GM21529 (cell line): ENCODE measurements around the gene POU2F3.
A peak's percentile ranks its signal among the peaks of the same experiment; 100 is the strongest.

Source experiments
- ATAC-seq: cut with Tn5 transposase; IDR thresholded peaks from one replicate; pipeline ENCODE4 v1.9.1; 2021; ENCODE audit not compliant: unreplicated experiment

The POU2F3 gene

DNA sequence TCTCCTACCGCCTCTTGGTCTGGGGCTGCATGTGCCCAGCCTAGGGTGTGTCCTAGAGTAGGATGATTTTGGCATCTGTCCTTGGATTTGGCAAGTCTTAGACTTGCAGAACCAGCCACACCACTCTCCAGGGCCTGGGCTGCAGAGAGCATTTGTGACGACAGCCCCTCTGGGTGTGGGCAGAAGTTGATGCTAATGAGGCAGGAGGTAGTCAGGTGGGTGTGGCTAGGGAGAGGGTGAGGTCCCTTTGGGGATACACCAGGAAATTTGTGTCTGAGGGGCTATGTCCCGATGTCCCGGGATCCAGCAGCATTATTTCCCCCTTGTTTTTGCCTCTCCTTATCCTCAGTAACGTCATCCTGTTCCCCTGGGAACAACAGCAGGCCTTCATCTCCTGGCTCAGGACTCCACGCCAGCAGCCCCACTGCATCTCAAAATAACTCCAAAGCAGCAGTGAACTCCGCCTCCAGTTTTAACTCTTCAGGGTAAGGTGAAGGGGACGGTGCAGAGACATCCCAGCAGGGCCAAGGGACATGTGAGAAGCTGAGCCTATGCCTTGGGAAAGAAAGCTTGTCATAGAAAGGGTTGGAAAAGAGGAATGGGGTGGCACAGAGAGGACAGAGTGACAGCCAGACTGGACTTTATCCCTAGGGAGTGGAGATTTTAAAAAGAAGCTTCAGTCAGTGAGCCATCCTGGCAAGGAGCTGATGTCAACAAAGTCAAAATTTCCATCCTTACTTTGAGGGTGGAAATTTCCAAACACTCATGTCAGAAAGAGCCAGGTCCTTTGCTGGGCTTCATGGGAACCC is 77.1 kb downstream of the POU2F3 start:
- ATAC-seq, result no peak

DNA sequence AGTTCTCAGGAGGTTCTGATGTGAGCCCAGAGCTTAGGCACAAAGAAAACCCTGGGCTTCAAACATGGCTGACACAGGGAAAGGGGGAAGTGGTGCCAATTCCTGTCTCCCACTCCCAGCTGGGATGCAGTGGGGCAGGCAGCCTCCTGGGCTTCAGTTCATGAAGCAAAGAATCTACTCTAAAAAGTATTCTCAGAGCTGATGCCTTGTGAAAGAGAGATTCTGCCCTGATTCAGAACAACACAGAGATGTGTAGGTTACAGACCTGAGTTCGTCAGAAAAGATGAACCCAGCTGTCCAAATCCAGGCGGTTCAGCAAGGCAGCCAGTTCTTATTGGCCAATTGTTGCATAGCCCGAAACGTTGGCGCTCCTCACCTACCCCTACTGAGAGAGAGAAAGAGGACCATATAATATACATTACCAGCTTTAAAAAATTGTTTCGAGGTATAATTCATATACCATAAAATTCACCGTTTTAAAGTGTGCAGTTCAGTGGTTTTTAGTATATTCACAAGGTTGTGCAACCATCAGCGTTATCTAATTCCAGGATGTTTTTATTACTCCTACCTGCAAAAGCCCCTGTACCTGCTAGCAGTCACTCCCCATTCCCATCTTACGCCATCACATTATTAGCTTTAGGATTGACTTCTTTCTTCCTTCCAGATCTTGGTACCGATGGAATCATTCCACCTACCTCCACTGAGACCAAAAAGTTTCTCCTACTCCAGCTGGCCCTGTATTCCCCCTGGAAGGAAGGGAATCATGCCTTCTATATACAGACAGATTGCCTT is 77.9 kb downstream of the POU2F3 start:
- ATAC-seq, result no peak

DNA sequence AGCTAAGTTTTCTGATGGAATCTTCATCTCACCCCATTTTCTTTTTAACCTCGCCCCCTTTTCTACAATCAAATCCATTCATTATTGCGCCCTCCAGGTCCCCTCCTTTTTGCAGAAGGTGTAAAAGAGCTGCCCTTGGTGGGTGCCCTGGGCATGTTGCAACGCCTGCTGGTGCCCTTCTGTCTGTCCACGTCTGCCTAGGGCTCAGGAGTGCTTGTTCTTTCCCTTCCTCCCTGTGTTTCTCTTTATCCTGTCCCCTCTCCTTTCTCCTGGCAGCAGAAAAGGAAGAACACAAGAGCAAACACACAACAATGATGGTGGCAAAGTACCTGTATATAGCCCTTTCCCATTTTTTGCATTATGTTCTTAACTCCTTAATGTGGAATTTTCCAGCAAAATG is 79.0 kb downstream of the POU2F3 start:
- ATAC-seq, result no peak

DNA sequence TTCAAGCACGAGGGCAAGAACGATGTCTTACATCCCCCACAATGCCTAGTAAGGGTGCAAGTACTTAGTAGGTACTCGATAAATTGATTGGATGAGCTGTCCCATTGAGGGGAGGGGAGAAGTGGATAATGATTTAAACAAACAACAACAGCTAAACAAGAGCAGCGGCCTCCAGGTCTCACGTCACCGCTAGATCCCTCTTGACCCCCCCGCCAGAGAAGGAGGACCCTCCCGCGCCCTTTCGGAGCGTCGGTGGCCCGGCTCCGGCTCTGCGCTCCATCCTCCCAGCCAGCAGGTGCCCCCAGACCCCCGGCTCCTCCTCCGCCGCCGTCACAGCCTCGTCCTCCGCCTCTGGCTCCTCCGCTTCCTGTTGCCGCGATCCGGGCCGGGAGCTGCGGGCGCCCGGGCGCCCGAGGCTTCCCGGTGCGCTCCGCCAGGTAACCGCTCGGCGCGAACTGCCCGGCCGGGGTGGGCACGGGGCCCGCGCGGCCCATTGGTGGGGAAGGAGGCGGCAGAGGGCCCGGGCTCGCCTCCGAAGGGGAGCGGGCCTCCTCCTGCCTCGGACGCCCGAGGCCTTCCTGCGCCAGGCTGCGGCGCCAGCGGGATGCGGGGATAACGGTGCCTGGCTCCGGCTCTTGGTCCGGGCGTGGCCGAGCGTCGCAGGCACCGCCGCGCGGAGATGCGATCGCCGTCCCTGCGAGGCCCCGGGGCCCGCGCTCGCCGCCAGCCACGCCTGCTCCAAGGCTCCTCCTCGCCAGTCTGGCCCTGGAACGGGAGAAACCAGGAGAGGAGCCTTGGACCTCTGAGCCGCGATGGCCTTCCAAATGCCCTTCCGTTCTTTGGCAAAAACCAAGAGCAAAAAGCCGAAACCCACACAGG is 85.2 kb downstream of the POU2F3 start, which contains the start of gene TLCD5:
TLCD5 (plus strand) TSS at position 368 of the 879 bp plus-strand sequence. CDS start 2,143 bp downstream, outside the sequence.
- ATAC-seq, result no peak

DNA sequence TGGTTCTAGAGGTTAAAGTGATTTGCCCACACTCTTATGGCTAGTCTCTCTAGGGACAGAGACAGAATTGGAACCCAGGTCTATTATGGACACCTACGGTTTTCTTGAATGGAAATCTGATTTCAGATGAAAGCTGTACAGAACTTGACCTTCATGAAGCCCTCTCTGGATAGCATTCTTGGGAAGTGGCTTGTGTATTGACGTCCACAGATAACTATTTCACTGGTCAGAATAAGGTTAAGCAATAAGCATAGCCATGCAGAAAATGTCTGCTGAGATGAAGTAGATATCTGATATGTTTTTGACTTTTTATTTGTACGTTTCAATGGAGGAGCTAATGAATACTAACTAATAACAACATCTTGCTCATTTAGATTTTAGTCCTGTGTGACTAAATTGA is 86.3 kb downstream of the POU2F3 start:
- no peak for ATAC-seq

DNA sequence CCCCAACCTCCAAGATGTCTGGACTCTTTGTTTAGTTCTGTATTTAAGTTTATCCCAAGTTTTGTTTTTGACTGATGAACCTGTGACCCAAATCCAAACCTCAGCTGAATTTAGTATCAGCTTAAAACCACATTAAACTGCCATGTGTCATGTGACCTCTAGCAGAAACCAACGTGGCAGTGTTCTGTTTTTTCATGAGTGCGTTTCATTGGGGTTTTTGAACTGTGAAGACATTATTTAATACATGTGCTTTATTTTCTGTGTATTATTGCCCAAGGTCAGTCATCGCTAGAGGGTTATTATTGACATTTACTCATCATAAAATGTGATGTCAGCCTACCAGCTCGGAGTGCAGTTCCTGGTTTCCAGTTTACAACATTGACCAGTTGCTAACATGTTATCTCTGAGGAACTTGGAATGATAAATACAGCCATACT is 86.9 kb downstream of the POU2F3 start:
- ATAC-seq, result no peak

DNA sequence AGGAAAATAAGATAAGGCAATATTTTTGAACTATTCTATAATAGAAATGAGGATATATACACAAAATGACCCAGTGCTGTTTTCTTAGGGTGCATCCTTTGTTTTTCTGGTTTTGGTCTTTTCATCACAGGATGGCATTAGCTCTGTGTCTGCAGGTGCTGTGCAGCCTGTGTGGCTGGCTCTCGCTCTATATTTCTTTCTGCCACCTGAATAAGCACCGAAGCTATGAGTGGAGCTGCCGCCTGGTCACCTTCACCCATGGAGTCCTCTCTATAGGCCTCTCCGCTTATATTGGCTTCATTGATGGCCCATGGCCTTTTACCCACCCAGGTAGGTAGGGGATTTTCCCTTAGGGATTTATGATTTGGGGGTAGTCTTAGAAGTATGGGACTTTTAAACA is 87.4 kb downstream of the POU2F3 start:
- ATAC-seq, result no peak

DNA sequence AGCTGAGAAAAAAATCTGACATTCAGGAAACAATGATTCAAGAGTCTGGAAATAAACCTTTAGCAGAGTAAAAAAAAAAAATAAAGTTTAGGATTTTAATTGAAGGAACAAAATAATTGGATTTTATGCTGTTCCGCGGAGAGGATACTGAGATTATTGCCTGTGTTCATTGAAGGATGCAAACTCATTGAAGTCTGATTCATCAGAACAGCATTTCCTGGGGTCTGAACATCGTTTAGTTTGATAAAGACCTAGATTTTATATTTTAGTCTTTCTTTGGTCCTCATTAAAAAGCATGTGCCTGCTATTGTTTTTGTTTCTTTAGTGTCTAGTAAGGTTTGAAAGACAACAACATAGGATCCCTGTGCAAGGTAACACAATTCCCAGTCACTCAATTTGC is 89.6 kb downstream of the POU2F3 start:
- ATAC-seq, result no peak

DNA sequence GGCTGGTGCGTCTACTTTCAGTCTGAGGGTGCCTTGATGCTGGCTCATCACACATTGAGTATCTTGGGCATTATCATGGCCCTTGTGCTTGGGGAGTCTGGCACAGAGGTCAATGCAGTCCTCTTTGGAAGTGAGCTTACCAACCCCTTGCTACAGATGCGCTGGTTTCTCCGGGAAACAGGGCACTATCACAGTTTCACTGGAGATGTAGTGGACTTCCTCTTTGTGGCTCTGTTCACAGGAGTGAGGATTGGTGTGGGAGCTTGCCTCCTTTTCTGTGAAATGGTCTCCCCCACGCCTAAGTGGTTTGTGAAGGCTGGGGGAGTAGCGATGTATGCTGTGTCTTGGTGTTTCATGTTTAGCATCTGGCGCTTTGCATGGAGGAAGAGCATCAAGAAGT is 90.1 kb downstream of the POU2F3 start:
- ATAC-seq, result no peak

DNA sequence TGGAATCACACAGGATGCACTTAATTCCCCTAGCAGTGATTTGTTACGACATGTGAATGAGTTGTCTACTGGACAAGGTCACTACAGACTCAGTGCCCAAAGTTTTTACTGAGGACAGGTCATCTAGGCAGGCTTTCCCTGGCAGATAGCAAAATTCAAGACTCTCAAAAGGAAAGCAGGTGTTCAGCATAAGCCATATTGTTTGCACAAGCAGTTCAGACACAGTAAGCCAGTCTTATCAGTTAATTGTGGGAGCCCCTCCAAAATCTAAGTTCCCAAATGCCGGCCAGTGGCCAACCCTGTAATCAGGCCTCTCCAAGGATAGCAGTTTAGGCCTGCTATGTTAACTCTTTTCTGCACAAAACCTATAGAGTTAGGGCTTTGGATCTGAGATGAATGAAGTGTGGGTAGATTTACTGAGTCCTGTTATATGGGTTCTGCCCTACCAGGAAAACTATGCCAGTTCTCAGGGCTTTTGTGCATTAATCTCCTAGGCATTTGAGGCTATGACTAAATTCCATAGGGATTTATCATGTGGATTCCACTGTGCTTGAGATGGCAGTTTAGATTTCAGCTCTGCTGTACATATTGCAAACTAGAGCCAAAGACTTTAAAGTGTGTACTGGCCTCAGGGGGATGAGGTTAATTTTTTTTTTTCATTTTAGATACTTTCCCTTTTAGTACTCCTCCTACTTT is 91.5 kb downstream of the POU2F3 start:
- ATAC-seq, result no peak

DNA sequence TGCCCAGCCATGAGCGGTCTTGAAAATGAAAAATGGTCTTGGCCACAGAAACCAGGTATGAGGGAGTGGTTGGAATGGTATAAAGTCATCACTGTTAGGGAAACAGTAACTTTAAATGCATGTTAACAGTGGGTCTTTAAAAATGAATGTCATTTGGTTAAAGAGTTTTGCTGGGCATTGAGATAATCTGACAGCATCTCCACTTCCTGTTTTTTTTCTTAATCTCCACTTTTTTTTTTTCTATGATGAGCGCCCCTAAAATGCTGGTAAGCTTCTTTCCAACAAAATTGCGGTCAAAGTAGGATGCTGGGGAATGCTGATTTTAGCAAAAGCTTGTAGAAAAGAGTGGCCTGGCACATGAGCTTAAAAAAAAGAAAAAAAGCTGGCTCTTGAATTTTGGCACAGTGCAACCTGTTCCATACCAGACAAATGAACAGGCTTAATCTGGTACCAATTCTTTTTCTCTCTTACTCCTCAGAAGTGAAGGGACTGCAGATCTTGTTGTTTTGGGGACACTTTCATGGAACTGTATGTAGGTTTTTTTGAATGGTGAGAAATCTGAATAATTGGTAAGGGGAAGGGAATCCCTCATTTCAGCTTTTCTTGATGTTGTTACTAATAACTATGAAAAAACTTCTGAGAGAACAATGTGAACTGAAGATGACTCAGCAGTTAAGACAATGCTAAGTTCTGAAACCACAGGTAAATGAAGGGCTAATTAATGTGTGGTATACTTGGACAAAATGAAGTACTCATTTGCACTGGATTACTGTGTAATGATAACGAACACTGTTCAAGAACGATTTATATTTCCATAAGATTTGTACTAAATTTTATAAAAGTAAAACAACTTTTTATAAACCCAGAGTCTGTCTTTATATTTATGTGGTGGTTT is 93.1 kb downstream of the POU2F3 start:
- no peak for ATAC-seq

DNA sequence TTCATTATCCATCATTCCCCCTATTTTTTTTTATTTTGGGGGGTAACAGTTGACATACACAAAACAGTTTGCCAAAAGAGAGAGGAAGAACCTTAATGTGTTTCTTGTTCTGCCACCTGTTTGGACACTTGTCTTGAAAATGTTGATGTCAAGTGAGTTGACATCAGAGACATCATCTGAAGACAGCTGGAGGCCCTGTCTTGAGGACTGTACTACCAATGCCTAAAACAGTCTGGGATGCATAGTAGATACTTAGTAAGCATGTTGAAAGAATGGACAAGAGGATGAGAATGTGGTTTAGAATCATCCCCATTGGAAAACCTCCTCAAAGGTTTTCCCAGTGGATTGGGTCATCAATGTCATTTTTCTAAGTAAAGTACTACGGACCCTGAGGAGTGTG is 93.9 kb downstream of the POU2F3 start:
- ATAC-seq, result no peak

DNA sequence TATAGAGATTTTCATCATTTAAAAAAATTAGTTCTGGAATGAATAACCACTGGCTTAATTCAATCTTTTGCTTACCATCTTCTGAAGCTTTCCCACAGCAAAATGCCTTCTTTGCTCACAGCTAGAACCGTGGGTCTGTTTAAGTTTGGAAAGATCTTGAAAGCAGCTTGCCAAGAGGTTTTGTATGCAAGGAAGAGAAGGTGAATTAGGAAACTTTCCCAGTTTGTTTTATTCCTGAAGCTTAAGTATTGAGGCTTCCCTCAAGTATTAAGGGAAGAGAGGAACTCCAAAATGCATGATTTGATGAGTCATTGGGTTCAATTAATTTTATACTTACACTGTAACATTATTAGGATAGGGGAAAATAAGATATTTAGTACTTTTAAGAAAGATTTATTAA is 94.4 kb downstream of the POU2F3 start:
- ATAC-seq, result no peak

DNA sequence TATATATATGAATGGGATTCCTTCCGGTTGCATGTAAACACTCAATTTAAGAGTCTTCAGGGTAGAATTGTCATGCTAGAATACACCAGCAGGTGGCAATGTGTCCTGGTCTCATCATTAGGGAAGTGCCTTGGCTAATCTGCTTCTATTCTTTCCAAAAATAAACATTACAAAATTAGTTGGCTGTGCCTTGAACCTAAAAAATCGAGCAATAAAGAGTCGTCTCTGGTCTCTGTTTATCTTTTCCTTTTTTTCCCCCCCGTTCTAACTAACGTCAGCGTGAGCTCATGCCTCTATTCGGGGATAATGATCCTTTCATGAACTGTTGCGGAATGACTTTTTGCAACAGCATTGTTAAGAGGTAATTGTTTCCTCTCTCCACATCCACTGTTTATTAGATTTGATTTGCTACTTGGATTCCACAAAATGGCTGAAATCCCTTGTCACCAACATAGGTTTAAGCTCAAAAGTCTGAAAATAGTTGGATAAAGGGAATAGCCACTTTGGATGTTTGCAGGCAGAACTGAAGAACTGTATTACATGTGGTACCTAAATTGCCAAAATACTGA is 95.0 kb downstream of the POU2F3 start:
- ATAC-seq, result no peak

DNA sequence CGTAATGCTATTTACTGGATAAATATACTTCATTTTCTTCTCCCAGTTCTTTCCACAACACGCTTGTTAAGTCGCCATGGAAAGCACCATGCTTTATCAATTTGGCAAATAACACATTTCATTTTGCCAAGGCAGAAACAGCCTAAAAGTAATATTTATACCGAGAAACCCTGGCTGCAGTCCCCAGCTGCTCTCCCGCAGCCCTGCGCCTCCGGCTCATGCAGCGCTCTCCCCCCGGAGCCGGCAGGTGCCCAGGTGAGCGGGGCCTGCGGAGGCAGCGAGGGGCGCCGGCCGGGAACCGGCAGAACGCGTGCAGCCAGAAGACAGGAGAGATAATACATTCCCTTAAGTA is 95.6 kb downstream of the POU2F3 start:
- peak; percentile 28 for ATAC-seq

DNA sequence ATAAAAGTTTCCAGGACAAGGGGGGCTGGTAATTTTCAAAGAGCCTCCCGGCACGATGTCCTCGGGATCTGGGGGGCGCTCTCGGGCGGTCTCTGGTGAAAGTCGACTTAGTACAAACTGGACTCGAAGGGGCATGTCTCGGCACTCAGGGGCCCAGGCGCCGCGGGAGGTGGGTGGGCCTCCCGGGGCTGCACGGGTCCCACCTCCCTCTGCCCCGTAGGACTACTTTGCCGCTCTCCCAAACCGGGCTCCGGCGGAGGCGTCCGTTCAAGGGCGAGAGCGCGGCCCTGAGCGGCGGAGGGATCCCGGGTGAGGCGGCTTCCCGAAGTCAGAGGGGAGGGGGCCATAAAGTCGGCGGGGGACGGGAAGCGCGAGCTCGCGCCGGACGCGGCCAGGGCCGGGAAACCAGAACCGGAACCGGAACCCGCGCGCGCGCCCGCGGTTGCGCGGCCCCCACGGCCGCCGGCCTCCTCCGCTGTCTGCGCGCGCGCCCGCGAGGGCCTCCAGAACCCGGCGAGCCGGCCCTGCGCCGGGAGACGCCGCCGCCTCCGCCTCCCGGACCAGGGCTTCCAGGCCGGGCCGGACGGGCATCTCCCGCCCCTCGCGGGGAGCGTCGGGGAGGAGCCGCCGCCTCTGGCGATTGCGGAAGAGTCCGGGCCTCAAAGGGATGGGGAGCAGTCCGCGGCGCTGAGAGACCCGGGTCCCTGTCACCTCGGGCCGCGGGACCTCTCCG is 96.1 kb downstream of the POU2F3 start, which contains the start of gene ARHGEF12:
ARHGEF12 (plus strand) TSS at position 506 of the 733 bp plus-strand sequence. CDS start 831 bp downstream, outside the sequence.
- peak; percentile 65 for ATAC-seq

DNA sequence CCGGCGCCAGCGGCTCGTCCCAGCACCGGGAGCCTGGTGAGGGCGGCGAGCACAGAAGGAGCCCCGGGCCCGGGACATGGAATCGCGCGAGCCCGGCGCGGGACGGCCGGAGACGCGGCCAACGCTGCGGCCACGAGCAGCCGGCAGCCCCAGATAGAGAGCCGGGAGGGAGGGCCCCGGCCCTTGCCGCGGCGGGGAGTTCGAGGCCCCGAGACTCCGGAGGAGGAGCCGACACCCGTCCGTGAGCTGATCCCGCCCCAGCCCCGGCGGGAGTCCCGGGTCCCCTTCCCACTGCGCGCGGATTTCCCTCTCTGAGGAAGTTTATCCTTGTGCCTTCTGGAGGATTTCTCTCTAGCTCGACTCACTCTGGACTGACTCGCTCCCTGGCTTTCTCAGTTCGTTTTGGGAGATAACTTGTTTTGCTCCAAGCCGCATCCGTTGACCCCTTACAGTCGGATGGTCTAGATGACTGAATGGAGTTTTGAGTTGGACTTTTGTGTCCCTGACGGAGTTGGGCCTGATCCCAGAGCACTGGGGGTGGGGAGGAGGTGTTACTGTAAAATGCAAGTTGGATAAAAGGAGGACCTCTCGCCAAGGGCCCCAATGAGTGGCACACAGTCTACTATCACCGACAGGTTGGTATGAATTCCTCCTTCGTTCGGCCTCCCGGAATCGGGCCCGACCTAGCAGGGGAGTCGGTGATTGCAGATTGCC is 96.9 kb downstream of the POU2F3 start:
- peak; percentile 37 for ATAC-seq
